ENCODE data around the gene LPCAT3.

LPCAT3 gene, protein sequence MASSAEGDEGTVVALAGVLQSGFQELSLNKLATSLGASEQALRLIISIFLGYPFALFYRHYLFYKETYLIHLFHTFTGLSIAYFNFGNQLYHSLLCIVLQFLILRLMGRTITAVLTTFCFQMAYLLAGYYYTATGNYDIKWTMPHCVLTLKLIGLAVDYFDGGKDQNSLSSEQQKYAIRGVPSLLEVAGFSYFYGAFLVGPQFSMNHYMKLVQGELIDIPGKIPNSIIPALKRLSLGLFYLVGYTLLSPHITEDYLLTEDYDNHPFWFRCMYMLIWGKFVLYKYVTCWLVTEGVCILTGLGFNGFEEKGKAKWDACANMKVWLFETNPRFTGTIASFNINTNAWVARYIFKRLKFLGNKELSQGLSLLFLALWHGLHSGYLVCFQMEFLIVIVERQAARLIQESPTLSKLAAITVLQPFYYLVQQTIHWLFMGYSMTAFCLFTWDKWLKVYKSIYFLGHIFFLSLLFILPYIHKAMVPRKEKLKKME

DNA sequence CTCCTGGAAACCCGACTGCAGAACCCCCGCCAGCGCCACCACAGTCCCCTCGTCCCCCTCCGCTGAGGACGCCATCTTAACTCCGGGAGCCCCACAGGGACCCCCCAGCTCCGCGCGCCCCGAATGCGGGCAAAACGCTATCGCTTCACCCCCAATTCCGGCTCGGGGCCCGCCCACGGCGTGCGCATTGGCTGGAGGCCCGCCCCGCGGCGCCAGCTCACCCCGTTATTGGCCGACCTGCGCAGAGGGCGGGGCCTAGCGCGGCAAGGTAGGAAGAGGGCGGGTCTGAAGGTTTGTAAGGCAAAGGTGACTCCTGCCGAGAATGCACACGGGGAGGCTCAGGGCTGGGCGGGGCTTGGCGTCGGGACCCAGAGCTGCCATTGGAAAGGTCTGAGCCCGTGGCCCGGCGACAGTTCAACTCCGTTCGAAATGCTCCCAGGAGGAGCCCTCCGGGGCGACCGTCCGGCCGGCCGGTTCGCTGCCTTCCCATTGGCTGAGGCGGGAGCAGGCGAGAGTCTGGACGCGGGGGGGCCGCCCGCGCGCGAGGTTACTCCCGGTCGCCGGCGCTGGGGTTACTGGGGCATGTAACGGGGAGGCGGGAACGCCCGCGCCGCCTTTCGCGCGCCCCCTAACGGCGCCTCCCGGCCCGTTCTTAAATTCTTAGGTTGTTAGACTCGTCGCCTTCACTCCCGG lies at the start of gene LPCAT3:
Gene LPCAT3, minus strand, starts transcription at position 127 of the 693 bp plus-strand sequence. Its CDS starts 52 bp downstream, at position 75.
- H3K27ac ChIP-seq = peak within 1 kb of the TSS; percentile 93
- H3K27me3 ChIP-seq = no peaks in the 10 kb centered on the region
- H3K9me3 ChIP-seq = no peaks in the 10 kb centered on the region
- no peaks in the 10 kb centered on the region for H3K36me3 ChIP-seq
- peaks cover 18 to 22% of the 10 kb centered on the region in 2 experiments for H3K4me1 ChIP-seq (ENCODE audit: control insufficient read depth in 1 of 2, insufficient read depth in 1 of 2, low read depth in 1 of 2, low read length in 1 of 2)
- H3K4me3 ChIP-seq (ENCODE audit: low read depth in 1 of 2, low read length in 1 of 2) = peak within 1 kb of the TSS; percentile 92 to 96
- TF ChIP-seq, protein P1, sequence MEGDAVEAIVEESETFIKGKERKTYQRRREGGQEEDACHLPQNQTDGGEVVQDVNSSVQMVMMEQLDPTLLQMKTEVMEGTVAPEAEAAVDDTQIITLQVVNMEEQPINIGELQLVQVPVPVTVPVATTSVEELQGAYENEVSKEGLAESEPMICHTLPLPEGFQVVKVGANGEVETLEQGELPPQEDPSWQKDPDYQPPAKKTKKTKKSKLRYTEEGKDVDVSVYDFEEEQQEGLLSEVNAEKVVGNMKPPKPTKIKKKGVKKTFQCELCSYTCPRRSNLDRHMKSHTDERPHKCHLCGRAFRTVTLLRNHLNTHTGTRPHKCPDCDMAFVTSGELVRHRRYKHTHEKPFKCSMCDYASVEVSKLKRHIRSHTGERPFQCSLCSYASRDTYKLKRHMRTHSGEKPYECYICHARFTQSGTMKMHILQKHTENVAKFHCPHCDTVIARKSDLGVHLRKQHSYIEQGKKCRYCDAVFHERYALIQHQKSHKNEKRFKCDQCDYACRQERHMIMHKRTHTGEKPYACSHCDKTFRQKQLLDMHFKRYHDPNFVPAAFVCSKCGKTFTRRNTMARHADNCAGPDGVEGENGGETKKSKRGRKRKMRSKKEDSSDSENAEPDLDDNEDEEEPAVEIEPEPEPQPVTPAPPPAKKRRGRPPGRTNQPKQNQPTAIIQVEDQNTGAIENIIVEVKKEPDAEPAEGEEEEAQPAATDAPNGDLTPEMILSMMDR (IDR thresholded peaks at IDR 0.05) = peak; percentile 85

DNA sequence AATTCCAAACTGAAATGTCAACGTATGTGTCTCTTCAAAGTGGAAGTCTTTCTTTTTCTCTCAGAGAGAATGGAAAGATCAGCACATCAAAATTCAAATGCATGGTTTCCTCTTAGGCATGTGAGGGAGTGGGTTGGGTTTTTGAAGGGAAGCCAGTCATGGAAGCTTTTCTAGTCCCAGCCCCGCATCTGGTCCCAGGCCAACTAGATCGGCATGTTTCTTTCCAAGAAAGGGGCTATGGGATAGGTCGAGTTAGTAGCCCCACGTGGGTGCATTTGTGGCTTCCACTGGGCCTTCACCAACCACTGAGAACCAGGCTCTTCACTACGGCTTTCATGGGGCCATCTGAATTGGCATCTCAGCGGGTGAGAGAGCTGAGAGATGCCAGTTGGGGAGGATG lies 48.8 kb upstream of the LPCAT3 start:
- TF ChIP-seq, protein P1 (IDR thresholded peaks at IDR 0.05) = no peak
- Histone ChIP-seq H3K4me1 (ENCODE audit: control insufficient read depth in 1 of 2, insufficient read depth in 1 of 2, low read depth in 1 of 2, low read length in 1 of 2) (no peaks in the 10 kb centered on the region), H3K27me3 (peaks cover 3% of the 10 kb centered on the region), H3K27ac (no peak overlapping the region), H3K9me3 (no peaks in the 10 kb centered on the region), H3K4me3 (ENCODE audit: low read depth in 1 of 2, low read length in 1 of 2) (no peak overlapping the region), H3K36me3 (no peaks in the 10 kb centered on the region)

DNA sequence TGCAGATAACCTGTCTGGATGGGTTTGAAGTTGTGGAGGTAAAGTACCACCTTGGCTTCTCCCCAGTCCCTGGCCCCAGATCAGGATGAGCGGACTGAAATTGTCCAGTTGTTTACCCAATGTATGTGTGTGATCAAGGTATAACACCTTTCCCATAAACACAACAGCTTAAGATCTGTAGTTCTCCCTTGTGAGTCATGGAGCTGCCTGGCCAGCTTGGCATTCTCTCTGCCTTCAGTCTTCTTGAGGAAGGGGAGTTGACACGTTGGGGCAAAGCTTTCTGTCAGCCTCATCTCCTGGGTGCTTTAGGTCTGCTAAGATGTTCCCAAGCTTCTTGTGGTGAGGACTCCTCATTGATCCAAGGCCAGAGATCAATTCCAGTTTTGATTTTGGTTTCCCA lies 48.3 kb upstream of the LPCAT3 start:
- TF ChIP-seq, protein P1 (IDR thresholded peaks at IDR 0.05) = no peak
- no peak overlapping the region for H3K4me3 ChIP-seq (ENCODE audit: low read depth in 1 of 2, low read length in 1 of 2)
- no peak overlapping the region for H3K27ac ChIP-seq
- H3K4me1 ChIP-seq (ENCODE audit: control insufficient read depth in 1 of 2, insufficient read depth in 1 of 2, low read depth in 1 of 2, low read length in 1 of 2) = no peaks in the 10 kb centered on the region
- no peaks in the 10 kb centered on the region for H3K9me3 ChIP-seq
- peaks cover 3% of the 10 kb centered on the region for H3K27me3 ChIP-seq
- H3K36me3 ChIP-seq = no peaks in the 10 kb centered on the region

DNA sequence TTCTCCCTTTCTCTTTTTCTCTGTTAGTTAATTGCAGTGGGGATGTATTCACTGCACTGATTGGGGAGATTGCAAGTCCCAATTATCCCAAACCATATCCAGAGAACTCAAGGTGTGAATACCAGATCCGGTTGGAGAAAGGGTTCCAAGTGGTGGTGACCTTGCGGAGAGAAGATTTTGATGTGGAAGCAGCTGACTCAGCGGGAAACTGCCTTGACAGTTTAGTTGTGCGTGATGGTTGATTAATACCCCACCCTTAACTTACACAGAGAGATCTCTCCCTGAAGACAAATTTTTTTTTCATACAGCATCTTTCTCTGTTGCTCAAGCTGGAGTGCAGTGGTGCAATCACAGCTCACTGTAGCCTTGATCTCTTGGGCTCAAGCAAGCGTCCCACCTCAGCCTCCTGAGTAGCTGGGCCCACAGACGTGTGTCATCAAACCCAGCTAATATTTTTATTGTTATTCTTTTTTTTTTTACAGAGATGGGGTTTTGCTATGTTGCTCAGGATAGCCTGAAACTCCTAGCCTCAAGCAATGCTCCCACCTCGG lies 46.9 kb upstream of the LPCAT3 start:
- TF ChIP-seq, protein P1 (IDR thresholded peaks at IDR 0.05) = no peak
- Histone ChIP-seq H3K4me3 (ENCODE audit: low read depth in 1 of 2, low read length in 1 of 2) (no peak overlapping the region), H3K4me1 (ENCODE audit: control insufficient read depth in 1 of 2, insufficient read depth in 1 of 2, low read depth in 1 of 2, low read length in 1 of 2) (no peaks in the 10 kb centered on the region), H3K36me3 (no peaks in the 10 kb centered on the region), H3K27me3 (peaks cover 14% of the 10 kb centered on the region), H3K27ac (no peak overlapping the region), H3K9me3 (no peaks in the 10 kb centered on the region)

DNA sequence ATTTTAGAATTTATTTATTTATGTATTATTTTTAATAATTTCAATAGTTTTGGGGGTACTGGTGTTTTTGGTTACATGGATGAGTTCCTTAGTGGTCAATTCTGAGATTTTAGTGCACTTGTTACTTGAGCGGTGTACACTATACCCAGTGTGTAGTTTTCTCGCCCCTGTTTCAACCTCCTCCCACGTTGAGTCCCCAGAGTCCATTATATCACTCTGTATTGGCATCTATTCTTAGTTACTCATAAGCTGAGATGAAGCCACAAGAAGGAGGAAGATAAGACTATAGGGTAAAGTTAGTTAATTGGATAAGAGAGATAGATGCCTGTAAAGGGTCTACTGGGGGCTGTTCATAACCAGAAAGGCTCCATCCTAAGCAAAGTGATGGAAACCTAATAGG lies 46.2 kb upstream of the LPCAT3 start:
- H3K27me3 ChIP-seq = peaks cover 14% of the 10 kb centered on the region
- TF ChIP-seq, protein P1 (IDR thresholded peaks at IDR 0.05) = no peak
- no peaks in the 10 kb centered on the region for H3K36me3 ChIP-seq
- H3K4me1 ChIP-seq (ENCODE audit: control insufficient read depth in 1 of 2, insufficient read depth in 1 of 2, low read depth in 1 of 2, low read length in 1 of 2) = no peaks in the 10 kb centered on the region
- no peaks in the 10 kb centered on the region for H3K9me3 ChIP-seq
- no peak overlapping the region for H3K4me3 ChIP-seq (ENCODE audit: low read depth in 1 of 2, low read length in 1 of 2)
- no peak overlapping the region for H3K27ac ChIP-seq
